ENCODE data around the gene COCH.
"Not testable (repeated sequence)": the region's sequence is repeated elsewhere in the genome, so short reads cannot be mapped to it uniquely, and the experiment has no call there.

COCH gene

DNA sequence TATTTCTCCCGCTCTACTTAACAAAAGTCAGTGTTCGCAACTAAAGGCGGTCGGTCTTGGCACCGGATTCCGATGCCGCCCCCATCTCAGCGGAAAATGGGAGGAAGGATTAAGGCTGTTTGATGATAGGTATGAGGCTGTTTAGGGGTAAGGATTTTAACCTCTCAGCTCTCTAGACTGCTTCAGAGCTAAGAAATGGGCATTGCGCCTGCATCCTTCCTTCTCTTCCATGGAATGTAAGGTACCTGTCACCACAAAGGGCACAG lies 1.4 kb downstream of the COCH start:
- DNase-seq (ENCODE audit: low read depth in 2 of 2) = no peak

DNA sequence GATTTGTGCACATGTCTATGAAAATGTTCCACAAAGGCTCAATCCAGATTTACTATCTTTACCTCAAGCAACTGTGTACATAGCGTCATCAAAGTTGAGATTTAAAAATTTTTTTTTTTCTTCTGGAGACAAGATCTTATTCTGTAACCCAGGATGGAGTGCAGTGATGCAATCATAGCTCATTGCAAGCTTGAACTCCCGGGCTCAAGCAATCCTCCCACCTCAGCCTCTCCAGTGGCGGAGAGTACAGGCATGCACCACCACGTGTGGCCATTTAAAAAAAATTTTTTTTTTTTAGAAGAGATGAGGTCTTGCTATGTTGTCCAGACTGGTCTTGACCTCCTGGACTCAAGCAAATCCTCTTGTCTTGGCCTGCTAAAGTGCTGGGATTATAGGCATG lies 2.3 kb downstream of the COCH start:
- DNase-seq (ENCODE audit: low read depth in 2 of 2) = no peak

DNA sequence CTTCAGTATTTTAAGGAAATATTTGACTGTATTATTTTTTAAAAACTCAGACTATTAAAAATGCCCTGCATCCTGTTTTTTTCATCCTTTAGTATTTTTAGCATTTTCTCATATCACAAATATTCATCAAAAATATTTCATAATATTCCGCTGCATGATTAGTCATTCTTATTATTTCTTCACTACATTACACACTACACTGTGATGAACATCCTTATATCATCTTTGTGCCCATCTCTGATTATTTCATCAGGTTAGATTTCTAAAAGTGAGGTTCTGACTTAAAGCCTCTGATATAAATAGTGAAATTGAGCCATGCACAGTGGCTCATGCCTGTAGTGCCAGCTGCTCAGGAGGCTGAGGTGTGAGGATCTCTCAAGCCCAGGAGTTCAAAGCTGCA lies 8.1 kb downstream of the COCH start:
- DNase-seq (ENCODE audit: low read depth in 2 of 2) = no peak

DNA sequence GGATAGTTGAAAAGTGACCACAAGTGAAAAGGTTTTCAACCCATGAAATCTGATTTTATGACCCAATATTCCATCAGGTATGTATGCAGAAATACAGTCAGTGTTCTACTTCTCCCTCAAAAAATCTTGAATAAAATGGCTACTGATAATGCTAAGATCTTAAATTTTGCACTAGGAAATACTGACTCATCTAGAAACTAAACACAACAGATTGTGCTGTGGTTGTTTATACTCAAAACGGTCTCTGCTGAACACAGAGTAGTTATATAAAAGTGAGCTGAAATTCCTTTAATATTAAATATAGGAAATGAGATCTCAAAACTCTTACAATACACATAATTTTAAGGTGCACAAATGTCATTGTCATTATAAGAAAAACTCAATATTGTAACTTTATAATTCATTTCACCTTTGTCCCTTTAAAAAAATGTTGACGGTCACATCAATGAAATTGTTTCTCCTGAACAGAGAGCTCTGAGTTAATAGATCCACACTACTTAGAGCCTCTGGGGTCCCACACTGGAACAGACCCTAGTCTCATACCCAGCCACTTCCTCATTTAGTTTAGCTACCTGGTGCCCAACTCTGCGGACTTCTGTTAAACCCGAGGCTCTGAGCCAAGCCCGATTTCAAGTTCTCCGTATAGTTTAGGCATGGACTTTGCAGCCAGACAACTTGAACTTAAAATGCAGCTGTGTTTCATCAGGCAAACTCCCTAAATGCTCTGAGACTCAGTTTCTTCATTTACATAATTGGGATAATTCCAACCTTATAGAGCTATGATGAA lies 9.3 kb downstream of the COCH start:
- DNase-seq (ENCODE audit: low read depth in 2 of 2) = no peak

DNA sequence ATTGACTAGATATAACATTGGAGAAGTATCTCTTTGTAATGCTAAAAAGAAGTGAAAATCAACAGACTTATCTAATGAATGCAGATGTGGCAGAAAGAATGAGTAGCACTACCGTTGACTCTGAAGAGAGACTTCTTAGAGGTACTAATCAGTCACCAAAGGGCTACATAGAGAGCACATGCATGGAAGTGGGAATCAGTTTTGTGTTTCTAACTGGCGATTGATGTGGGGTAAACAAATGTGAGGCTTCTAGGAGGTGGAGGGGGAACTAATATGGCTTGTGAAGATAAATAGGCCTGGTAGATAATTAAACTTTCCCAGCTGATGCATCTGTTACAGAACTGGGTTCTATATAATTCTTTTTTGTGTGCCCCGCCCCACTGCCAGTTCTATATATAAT lies 10.5 kb downstream of the COCH start:
- no peak for DNase-seq (ENCODE audit: low read depth in 2 of 2)

DNA sequence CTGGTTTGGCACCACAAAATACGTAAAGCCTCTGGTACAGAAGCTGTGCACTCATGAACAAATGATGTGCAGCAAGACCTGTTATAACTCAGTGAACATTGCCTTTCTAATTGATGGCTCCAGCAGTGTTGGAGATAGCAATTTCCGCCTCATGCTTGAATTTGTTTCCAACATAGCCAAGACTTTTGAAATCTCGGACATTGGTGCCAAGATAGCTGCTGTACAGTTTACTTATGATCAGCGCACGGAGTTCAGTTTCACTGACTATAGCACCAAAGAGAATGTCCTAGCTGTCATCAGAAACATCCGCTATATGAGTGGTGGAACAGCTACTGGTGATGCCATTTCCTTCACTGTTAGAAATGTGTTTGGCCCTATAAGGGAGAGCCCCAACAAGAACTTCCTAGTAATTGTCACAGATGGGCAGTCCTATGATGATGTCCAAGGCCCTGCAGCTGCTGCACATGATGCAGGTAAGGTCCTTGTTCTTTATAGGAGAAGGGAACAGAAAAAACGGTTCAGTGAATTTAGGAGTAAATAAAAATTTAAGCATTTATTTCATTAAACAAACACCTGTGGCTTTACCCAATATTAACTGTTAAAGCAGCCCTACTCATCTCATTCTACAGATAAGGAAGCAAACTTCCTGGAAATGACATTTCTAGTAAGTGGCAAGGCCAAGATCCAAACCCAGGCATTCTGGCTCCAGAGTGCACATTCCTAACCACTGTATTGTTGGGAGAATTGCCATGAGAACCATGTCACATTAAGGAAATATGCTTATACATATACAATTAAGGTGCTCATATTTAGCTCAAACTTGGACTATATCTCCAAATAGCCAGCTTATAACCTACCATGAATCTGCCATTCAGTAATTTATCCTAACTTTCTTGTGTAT lies 11.7 kb downstream of the COCH start:
- DNase-seq (ENCODE audit: low read depth in 2 of 2) = no peak

DNA sequence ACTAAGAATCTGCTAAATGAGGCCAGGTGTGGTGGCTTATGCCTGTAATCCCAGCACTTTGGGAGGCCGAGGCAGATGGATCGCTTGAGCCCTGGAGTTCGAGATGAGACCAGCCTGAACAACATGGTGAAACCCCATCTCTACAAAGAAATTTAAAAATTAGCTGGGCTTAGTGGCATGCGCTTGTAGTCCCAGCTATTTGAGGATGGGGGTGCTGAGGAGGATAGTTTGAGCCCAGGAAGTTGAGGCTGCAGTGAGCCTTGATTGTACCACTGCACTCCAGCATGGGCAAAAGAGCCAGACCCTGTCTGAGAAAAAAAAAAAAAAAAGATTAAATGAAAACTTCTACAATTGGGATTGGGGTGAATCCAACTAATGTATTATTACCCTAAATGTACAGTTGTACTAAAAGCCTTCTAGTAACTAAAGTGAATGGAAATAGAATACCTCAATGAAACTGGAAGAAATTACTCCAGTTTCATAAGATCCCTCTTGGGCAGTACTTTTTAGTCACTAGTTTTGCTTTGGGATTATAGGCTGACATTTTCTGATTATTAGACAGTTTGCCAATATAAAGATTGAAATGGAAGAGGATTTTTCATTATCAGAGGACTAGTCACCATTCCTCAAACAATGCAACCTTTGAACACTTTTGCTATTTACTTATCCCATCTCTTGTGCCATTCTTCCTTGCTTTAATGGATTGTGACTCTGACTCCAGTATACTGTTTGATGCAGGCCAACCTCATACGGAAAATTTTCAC lies 14.3 kb downstream of the COCH start:
- no peak for DNase-seq (ENCODE audit: low read depth in 2 of 2)

DNA sequence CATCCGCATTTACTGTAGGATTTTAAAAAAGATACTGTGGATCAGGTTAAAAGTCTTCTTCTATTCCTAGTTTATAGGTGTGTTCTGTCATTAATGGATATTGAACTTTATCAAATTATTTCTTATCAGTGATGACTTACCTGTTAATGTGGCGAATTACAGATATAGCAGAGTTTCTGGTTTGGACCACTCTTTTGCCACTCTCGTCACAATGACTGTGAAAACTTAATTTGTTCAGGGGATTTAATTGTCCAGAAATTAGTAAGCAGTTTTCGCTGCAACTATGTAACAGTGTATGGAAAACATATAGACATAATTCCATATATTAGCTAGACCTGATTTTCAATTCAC lies 14.9 kb downstream of the COCH start:
- no peak for DNase-seq (ENCODE audit: low read depth in 2 of 2)

DNA sequence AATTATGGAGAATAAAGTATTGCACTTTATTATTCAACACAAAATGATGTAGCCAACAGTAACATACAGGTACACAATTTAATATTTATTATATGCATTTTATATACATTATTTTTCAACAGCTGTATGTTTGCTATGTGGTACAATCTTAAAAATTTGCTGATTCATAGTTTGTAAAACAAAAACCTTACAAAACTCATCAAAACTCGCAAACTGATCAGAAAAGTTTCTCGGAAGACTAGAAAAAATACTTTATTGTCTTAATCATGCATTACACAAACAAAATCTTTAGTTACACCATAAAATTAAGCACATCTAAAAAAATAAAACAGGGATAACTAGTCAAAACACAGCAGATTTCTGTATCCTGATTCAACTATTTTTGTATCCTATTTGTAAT lies 19.5 kb downstream of the COCH start:
- DNase-seq (ENCODE audit: low read depth in 2 of 2) = no peak

DNA sequence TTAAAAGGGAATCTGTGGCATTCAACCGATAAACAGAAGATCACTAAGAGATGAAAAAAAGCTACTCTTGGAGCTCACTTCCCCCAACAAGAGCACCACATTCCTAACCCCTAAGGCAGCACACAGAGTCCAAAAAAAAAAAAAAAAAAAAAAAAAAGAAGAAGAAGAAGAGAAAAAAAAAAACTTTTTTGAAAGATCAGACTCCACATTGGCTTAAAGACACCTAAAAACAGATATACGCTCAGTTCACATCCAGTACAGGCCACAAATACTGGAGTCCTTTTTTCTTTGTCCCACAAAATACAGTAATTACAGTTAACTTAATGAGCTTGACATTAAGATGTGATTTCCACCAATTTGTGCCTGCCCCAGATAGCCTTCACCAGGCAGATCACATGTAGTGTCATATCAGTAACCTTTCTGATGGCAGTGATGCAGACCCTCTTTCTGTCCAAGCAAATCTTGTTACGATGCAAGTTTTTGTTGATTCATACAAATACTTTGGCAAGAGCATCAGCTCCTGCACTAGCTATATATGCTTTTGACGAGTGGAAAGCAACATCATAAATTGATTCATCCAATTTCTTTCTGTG lies 20.7 kb downstream of the COCH start:
- no peak for DNase-seq (ENCODE audit: low read depth in 2 of 2)

DNA sequence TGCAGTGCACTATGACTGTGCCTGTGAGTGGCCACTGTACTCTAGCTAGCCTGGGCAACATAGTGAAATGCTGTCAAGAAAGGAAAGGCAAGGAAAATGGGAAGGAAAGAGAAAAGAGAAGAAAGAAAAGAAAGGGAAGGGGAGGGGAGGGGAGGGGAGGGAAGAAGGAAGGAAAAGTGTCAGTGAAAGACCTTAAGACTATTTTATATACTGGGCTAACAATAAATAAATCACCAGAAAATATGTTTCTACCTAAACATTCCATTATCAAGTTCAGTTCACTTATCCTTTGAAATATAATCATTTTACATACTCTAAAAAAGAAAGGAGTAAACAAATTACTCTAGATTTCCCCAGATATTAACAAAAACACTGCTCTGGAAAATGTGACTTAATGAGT lies 22.1 kb downstream of the COCH start:
- DNase-seq (ENCODE audit: low read depth in 2 of 2) = no peak

DNA sequence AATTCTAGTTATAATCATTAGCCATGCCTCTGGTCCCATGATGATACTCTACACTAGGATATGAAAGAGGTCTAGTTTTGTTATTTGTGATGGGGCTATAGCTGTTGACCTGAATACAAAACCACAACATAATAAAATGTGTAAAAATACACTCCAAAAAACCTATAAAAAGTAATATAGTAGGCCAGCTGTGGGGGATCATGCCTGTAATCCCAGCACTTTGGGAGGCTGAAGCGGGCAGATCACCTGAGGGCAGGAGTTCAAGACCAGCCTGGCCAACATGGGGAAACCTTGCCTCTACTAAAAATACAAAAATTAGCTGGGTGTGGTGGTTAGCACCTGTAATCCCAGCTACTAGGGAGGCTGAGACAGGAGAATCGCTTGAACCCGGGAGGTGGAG lies 22.8 kb downstream of the COCH start:
- not testable (repeated sequence) for DNase-seq (ENCODE audit: low read depth in 2 of 2)

DNA sequence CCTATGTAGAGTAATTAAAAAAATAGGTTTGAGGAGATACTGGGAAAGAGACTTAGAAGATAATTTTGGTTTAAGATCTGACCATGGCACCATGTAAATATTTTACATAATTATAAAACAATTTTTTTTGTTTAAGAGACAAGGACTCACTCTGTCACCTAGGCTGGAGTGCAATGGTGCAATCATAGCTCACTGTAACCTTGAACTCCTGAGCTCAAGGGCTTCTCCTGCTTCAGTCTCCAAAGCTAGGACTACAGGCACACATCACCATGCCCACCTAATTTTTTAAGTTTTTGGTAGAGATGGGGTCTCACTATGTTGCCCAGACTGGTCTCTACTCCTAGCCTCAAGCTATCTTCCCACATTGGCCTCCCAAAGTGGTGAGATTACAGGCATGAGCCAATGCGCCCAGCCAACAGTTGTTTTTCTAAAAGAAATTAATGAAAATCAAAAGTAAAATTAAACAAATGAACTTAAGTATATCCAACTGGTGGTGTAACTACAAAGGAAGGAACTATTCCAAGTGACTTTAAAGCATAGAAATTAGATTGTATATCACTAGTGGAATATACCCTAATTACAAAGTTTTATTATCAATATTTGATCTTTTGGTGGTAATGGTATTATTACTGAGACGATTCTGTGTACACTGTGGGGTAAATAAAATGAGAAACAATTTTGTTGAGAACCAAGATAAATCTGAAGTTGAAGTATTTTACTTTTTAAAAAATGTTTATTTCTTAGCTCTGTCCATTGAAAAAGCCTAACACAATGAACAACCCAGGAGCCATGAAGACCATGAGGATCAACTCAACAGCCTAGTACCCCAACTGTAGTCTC lies 29.1 kb downstream of the COCH start:
- DNase-seq (ENCODE audit: low read depth in 2 of 2) = no peak

DNA sequence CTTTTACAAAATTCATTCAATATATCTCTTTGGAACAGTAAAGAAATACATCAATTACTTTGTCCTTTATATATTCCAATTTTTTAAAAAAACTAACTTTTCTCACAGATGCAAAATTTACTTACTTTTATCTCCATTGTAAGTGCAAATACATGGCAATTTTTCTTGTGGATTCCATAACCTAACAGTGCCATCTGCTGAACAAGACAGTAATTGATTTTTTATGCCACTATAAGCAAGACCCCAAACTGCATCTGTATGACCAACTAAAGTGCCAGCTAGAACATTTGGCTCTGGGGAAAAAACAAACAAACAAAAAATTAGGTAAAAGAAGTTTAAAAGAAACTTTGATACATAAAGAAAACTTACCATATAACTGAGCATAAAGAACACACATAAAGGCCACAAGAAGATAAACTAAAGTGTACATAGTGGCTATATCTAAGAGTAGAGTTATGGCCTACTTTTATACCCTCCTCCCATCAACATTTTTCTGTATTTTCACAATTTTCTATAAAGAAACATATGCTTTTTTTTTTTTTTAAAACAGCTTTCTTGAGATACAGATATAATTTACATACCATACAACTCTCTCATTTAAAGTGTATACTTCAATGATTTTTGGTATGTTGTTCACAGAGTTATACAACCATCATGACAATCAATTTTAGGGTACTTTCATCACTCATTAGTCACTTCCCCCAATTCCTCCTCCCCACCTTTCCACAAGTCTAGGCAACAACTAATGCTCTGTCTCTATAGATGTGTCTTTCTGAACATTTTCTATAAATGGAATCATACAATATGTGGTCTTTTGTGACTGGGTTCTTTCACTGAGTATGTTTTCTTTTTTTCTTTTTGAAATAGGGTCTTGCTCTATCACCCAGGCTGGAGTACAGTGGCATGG lies 32.6 kb downstream of the COCH start:
- no peak for DNase-seq (ENCODE audit: low read depth in 2 of 2)

DNA sequence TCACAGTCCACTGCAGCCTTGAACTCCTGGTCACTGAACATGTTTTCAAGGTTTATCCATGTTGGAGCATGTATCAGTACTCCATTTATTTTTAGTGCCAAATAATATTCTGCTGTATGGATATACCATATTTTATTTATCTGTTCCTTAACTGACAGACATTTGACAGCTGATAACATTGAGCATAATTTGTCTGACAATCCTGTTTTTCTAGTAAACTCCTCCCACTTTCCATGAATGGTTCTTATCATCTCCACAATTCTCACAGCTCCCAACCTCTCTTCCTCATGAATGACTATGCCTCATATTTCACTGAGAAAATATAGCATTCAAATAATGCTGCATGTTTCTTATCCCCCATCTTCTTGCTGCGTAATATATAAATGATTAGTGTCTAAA lies 33.3 kb downstream of the COCH start:
- DNase-seq (ENCODE audit: low read depth in 2 of 2) = no peak

DNA sequence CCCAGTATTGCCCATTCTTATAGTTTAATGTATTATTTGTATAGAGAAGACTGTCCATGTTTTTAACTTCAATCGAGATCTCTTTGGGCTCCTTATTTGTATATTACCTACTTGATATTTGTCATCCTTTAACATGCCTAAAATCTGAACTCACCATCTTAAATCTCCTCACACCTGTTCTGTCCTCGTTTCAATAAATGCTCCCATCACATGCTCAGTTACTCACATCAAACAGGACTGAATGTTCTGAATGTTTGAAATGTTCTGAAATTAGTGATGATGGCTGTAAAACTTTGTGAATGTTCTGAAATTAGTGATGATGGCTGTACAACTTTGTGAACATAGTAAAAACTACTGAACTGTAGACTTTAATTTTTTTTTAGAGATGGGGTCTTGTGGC lies 34.5 kb downstream of the COCH start:
- no peak for DNase-seq (ENCODE audit: low read depth in 2 of 2)

DNA sequence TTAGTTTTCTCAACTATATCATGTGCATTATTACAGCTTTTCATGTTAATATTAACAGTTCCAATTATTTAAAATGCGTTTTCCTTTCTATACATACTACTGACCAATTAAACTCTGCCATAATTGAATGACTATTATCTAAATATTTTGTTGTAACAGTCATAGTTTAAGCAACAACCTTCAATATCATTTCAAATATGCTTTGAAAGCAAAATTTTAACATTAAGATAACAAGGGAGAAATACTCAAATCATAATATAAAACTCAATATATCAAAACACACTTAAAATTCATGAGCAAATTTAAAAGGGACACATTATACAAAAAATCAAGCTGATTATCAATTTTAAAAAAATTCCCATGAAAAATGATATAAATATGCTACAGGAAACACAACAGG lies 40.5 kb downstream of the COCH start:
- no peak for DNase-seq (ENCODE audit: low read depth in 2 of 2)

DNA sequence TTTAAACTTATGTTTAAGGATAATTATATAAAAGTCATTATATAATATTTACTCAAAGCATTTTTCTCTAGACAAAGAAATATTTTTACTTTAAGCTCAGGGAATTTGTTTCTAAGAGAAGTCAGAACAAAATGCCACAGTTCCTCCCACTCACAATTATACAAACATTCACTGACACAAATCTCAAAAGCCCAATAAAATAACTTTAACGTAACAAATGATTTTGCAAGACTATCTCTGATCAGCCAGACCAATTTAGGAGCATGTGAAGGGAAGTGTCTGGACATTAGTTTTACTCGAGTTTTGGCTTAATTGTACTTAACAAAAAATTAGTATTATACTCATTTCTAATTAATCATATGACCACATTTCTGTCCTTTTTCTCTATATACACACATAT lies 41.2 kb downstream of the COCH start:
- no peak for DNase-seq (ENCODE audit: low read depth in 2 of 2)

DNA sequence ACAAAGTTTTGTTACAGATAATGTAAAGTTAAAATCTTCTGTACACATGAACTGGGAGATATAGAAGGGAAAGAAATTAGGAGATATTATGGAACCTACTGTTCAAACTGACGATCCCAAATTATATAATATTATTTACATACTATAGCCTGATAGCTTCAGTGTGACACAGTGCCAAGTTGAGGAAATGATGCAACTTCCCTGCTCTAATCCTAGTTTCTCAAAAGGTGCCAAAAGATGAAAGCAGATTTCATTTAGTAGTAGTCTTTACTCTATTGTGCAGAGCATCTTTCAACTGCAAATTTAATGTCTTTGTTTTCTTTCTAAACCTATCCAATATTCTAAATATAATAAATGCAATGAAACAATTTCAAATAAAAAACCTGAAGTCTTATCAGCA lies 46.9 kb downstream of the COCH start:
- no peak for DNase-seq (ENCODE audit: low read depth in 2 of 2)

DNA sequence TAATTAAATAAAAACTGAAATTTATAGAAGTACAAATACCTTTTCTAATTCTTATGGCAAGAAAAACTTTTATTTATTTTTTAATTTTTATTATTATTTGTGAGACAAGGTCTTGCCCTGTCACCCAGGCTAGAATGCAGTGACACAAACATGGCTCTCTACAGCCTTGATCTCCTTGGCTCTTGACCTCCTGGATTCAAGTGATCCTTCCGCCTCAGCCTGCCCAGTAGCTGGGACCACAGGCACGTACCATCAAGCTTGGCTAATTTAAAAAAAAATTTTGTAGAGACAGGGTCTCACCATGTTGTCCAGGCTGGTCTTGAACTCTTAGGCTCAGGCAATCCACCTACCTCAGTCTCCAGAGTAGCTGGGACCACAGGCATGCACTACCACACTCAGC lies 47.4 kb downstream of the COCH start:
- no peak for DNase-seq (ENCODE audit: low read depth in 2 of 2)

DNA sequence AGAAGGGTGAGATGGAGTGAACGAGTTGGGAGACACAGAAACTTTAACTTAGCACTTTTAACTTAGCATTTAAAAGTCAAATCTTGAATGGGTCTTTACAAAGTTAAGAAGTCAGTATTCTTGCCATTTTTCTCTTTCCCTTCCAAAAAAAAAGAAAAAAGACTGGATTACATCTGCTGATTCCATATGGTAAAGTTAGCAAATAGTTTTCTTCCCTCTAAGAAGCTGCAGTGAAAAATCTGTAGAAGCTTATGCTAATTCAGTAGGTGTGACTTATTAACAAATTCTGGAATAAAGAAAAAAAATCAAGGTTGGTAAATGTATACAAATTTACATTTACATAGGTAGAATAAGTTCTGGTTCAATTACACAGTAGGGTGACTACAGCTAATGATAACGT lies 50.9 kb downstream of the COCH start:
- DNase-seq (ENCODE audit: low read depth in 2 of 2) = no peak
